Neural progenitor cell (in vitro differentiated cells): ENCODE measurements around the gene FAM117B.

Experiments used
- CTCF ChIP-seq: fragments of 200-600 bp; sonication (generic); IDR thresholded peaks from 2 replicates; pipeline ENCODE4 v1.5.1; 2017; ENCODE audit warnings: antibody characterized with exemption, mild to moderate bottlenecking
- EZH2 ChIP-seq: fragments of 200-600 bp; sonication (generic); IDR thresholded peaks from 2 replicates; pipeline ENCODE4 v1.6.1; 2017; ENCODE audit warnings: antibody characterized with exemption, mild to moderate bottlenecking, moderate library complexity
- EZH2phosphoT487 ChIP-seq: fragments of 200-600 bp; sonication (generic); IDR thresholded peaks from 2 replicates; pipeline ENCODE4 v1.6.1; 2017; ENCODE audit warnings: antibody characterized with exemption

GRCh38 chr2:202613479-202613878 lies 21.3 kb upstream of the FAM117B start:
- TF ChIP-seq CTCF (no peak), EZH2 (no peak), EZH2phosphoT487 (no peak)
